SHP77 (cell line): ENCODE data around the gene AMN.
"Not testable (repeated sequence)": the region's sequence is repeated elsewhere in the genome, so short reads cannot be mapped to it uniquely, and the experiment has no call there.

Source experiments
- DNase-seq, 2 experiments: peaks; one replicate each; lab custom pipeline; 2025; lab: John Stamatoyannopoulos, UW

Gene AMN

DNA sequence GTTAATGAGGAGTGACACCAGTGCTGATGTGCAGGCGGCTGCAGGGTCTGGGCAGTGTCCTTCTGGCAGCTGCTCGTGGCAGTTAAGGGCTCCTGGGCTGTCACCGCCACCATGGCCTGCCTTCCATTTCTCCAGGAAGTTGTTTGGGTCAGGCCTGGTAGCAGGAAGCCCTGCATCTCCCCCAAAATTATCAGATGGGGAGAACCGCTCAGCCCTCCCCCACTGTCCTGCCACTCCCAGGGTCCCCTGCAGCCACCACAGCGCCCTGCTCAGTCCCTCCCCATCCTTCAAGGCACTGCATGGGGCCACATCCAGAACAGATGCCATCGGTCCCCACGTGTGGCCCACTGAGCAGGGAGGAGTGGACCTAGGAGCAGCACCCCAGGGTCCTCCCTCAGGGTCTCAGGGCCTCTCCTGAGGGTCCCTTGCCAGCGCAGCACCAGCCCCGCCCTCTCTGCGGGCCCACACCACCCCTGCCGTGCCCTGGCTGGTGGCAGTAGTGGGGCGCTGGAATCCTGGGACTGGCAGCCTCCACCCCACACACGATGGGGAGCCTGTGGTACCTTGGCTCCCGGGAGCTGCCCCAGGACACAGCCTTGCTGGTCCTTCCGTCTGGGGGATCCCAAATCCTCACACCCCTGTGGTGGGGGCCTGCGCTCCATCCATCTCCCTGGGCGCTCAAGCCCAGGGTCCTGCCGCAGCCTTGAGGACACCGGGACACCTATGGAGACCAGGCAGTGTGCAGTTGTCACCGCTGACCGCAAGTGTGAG is 10.3 kb upstream of the AMN start:
- DNase-seq: no peak

DNA sequence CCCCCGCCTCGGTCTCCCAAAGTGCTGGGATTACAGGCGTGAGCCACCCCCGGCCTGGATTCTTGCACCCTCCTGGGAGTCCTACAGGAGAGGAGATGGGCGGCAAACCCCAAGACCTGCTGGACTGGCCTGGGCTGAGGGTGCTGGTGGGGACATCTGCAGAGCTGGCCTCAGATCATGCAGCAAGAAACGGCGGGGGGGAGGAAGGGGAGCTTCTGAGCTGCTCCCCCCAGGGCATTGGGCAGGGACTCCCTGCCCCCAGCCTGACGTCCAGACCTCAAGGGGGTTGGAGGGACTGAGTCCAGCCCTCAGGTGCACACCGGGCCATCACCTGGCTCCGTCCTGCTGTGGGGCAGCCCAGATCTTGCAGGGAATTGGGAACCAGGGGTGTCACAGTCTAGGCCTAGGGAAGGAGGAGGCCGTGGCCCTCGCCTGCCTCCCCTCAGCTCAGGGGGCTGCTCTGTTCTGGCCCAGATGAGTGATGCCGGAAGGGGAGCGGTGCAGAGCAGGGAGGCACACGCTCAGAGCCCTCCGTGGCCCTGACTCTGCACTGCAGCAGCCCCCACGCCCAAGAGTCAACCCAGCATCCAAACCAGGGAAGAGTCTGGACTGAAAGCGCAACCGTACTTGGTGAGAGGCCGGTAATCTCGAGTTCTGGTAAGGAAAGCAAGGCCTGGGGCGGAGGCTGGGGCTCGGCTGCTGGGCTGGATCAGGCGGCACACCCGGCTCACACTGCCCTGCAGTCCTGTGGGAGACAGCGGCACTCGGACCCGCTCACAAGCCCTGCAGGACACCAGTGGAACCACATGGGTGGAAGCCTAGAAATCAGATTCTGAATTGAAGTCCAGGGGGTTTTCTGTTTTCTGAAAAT is 8.9 kb upstream of the AMN start:
- no peak for DNase-seq

DNA sequence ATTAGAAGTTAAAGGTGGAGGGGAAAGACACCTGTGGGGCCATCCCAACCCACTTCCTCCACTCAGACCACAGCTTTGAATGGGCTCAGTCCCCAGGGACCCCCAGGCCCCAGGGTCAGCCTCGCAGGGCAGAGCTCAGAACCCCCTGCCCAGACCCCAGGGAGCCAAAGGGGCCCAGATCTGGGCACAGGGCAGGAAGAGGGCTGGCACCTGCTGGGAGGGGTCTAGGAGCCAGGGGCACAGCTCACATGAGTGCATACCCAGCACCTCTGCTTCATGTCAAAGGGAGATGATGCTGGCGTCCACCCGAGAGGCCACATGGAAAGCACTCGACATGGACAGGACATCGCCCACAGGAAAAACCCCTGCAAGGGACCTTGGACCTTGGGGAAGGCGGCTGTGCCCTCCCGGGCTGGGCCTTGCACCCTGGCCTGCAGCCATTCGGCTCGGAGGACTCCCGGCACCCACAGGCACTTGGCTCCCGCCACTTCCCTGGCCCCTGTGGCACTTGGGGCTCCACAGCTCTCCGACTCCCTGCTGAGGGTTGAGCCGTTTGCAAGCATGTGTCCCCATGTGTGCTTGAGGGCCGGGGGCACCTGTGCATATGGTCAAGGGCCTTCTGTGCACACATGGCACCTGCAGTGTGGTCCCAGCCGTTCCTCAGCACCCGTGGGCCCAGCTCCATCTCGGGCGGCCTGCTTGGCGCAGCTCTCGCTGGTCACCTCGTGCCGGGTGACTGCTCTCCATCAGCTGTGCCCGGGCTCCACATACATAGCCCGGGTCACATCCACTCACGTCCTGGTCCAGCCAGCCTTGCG is 7.8 kb upstream of the AMN start:
- DNase-seq: no peak

DNA sequence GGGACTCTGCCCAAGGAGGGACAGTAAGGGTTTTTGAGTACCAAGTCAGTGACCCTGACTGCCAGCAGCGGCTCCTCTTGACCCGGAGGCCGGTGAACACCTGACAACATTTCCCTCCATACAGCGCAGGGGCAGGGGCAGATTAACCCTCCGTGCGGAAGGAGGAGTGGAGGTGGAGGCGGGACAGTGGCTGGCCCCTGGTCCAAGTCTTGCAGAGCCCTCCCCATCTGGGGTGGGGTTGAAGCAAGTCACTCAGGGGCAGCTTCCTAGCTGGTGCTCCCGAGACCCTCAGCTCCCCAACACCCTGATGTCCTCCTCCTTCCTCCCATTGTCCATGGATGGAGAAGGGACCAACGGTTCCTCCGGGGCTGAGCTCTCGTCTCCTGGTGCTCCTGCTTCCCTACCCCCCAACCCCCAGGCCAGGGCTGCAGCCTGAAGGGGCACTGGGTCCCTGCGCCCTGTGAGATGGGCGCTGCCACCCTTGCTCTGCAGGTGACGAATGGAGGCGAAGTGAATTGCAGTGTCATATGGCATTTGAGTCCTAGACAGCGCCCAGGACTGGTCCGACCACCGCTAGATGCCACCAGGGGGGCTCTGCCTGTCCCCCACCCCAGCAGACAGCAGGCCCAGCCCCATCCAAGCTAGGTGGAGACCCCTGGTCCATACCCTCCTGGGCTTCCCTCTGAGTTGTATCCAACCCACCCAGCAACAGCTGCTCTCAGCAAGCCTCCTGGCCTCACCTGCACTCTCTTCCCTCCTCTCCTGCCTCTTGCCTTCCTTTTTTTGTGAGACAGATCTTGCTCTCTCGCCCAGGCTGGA is 7.0 kb upstream of the AMN start:
- no peak for DNase-seq

DNA sequence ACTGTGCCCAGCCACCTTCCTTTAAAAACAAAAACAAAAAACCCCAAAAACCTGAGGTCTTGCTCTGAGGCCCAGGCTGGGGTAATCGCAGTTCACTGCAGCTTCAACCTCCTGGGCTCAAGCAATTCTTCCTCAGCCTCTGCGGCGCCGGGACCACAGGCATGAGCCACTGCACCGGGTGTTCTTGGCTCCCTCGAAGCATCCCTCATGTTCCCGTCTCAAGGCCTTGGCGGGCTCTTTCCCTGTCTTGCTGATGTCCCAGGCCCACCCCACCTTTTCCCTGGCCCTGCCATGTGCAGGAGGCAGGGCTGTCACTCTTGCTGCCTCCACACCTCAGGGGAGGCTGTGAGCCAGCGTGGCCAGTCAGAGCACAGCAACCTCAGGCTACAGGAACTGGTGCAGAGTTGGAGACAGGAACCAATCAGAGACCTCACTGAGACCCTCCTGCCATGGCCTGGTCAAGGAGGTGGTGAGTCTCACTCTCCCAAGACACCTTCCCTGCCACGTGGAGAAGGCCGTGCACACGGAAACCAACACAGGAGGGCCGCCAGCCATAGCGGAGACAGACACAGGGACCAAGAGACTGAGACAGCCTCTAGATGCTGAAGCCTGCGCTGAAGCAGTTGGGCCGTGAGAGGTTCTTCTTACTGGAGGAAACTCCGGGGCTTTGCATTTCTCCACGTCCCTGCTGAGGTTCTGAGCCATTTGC is 6.0 kb upstream of the AMN start:
- DNase-seq: no peak

DNA sequence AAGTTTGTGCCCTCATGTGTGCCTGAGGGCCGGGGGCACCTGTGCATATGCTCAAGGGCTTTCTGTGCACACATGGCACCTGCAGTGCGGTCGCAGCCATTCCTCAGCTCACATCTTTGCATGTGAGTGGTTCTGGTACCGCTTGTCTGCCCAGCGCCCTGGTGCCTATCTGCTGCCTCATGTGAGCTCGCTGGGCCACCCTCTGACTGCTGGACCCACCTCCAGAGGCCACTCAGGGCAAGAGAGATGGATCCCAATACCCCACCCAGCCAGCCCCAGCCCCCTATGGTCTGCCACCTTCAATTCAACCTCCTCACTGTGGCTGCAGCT is 5.4 kb upstream of the AMN start:
- no peak for DNase-seq

DNA sequence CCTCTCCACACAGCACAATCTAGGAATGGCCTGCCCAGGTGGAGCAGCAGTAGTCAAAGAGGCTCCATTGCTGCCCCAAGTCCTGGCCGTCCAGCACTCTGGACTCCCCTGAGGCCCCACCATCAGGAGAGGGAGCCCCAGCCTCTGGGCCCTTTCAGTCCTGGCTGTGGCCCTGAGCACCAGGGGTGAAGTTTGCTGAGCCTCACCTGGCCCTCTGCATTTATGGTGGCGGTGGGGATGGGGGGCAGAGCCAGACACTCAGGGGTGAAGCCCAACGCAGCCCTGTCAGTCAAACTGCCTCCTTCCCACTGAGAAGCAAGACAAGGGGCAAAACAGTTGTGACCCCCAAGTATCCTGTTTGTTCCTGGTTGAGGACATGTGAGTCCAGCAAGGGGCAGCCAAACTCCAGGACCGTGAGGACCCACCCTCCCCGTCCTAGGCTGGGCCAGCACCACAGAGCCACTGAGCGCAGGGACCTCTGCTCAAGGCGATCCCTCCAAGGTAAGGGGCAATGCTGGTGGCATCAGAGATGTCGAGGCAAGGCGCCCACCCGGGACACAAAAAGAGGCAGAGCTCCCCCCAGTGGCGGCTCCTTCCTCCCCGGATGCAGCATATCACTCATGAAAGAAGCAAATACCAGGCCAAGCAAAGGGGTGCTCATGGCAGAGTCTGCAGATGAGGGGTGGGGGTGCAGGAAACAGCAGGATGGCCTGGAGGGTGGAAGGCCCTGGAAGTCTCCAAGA is 4.8 kb upstream of the AMN start:
- peak; percentile 20 to 39 for DNase-seq

DNA sequence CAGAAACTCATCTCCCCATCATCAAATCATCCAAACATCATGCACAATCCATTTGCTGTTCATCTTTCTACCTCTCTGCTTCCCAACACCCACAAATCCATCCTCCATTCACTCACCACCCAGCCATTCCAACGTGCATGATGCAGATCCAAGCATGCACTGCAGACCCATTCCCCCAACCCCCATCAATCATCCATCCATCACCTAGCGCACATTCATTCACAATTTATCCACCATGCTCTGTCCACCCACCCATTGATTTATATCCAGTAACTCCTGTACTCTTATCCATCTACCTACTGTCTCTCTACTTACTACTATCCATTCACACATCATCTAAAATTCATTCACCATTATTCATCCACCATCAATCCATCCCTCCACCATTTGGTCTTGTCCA is 4.0 kb upstream of the AMN start:
- no peak for DNase-seq

DNA sequence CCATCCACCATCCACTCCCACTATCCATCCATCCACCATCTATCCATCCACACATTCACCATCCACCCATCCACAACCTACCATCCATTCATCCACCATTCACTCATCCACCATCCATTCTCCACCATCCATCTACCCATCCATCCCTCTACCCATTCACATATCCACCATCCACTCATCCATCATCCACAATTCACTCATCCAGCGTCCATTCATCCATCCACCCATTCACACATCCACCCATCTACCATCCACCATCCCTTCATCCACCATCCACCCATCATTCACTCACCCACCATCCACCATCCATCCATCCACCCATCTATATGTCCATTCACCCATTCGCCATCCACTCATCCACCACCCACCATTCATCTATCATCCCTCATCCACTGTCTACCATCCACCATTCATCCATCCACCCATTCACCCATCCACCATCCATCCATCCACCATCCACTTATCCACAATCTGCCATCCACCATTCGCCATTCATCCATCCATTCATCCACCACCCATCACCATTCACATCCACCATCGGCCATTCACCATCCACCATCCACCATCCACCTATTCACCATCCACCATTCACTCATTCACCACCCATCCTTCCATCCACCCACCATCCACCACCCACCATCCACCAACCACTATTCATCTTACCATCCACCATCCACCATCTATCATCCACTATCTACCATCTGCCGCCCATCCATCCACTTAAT is 2.0 kb upstream of the AMN start:
- no peak for DNase-seq

DNA sequence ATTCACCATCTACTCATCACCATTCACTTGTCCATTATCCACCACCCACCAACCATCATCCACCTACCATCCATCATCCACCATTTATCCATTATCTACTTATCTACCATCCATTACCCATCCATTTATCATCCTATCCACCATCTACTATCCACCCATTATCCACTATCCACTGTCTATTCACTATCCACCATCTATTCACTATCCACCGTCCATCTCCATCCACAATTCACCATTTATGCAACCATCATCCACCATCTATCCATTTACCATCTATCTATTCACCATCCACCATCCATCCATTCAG is 1.5 kb upstream of the AMN start:
- DNase-seq: no peak

DNA sequence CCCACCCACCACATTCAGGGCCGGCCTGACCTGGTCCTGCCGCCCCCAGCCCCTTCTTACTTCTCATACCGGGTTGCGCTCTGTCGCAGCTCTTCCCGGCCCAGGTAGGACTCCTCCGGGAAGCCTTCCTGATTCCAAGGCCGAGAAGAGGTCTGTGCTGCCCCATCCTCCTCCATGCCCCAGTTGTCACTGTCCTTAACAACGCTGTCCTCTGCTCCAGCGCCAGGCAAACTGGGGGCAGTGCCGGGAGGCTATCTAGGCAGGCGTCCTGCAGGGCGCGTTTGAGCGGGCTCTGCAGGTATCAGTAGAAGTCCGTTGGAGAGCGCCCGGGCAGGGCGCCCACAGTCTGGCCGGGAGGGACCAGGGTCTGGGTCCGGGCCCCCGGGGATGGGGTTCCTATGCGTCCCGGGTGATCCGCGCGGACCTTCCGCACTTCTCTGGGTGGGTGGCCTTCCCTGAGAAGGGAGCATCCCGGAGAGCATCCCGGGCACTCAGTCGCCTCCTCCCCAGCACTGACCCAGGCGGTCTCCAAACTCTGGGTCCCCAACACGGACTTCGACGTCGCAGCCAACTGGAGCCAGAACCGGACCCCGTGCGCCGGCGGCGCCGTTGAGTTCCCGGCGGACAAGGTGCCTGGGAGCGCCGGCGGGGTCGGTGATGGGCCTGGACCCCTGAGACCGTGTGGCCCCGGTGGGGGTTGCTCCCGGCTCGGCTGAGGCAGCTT is 900 bp downstream of the AMN start:
- no peak for DNase-seq

DNA sequence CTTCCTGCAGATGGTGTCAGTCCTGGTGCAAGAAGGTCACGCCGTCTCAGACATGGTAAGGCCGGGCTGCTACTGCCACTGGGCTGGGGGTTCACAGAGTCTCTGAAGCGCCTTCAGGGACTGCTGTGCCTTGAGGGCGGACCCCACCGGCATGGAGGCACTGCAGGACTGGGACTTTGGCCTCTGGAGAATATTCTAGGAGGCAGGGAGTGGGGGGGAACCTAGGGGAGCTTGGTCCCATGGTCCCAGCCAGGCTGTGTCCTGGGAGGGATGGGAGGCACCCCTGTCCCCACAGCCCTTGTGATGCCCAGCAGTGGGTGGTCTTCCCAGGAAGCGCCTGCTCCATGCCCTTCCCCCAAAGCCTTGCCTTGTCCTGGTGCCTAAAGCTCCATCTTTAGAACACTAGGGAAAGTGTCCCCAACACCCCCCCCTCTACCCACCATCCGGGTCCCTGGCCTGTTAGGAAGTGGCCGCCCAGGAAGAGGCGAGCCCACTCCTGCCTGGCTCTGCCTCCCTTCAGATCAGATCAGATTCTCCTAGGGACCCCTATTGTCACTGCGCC is 1.5 kb downstream of the AMN start:
- DNase-seq: no peak

DNA sequence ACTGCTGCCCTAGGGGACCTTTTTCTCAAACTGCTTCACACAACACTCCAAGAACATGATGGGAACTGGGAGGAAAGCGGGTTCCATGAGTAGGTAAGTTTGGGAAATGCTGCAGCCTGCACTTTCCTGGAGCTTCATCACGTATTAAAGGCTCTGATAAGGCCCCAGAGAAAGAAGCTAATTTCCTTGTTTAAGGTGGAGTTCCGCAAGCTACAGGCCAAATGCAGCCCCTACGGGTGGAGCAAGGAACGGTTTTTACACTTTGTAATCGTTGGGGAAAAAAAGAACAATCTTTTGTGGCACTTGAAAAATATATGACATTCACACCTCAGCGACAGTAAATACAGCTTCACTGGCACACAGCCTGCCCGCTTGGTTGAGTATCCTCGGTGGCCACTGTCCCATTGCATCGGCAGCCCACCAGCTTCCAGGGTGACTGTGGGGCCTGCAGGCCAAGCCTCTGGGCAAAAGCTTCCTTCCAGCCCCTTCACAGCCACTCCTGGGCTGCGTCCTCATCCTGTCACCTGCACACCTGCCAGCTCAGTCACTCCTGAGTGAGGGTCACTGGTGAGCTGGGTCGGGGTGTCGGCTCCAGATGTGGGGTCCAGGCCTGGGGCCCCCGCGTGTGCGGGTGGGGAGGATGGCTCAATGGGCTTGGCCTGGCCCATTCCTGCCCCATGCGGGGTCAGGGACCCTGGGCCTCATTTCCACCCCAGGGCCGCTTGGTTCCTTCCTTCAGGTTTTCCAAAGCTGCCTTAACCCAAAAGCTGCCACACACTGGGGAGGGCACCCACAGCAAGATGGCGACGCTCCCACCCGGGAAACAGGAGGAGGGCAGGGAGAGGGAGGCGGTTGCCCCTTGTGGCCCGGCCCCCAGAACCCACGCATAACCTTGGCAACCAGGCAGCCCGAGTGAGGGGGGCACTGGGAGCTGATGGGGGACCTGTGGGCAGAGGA is 2.4 kb downstream of the AMN start:
- DNase-seq: no peak

DNA sequence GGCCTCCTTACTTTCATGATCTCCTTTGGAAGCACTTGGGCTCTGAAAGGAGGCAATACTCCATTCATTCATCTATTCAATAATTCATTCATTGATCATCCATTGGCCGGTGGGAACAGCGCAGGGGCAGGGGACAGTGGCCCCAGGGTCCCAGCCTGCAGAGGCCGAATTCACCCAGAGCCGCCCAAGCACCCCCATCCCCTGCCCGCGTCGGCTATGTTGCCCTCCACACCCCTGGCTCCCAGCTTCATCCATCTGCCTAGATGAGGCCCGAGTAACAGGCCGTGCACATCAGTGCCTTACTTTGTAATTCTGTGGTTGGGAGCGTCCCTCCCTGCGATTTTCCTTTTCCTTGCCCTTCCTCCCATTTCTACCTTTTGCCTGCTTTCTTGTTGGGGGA is 3.2 kb downstream of the AMN start:
- DNase-seq: no peak

DNA sequence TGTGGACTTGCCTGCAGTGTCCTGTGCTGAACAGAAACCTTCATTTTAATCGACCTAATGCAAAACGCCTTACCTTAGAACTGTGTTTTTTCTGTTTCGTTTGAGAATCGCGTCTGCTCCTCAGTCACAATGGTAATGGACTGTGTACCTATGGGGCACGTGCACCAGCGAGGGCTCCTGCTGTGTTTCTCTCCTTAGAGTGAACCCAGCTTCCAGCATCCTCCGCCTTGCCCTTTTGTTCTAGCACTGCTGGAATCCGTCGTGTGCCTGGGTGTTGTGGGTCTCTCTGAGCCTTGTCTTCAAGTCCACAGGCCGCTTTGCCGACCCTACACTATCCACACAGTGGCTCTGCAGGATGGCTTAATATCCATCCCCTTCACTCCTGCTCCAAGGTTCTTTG is 3.6 kb downstream of the AMN start:
- DNase-seq: no peak

DNA sequence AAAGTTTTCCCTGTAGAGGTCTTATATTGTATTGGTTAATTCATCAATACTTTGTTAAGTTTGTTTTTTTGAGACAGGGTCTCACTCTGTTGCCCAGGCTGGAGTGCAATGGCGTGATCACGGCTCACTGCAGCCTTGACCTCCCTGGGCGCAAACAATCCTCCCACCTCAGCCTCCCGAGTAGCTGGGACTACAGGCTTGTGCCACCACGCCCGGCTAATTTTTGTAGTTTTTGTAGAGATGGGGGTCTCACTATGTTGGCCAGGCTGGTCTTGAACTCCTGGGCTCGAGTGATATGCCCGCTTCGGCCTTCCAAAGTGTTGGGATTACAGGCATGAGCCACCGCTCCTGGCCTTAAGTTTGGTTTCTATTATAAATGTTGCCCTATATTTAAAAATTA is 4.4 kb downstream of the AMN start:
- not testable (repeated sequence) for DNase-seq

DNA sequence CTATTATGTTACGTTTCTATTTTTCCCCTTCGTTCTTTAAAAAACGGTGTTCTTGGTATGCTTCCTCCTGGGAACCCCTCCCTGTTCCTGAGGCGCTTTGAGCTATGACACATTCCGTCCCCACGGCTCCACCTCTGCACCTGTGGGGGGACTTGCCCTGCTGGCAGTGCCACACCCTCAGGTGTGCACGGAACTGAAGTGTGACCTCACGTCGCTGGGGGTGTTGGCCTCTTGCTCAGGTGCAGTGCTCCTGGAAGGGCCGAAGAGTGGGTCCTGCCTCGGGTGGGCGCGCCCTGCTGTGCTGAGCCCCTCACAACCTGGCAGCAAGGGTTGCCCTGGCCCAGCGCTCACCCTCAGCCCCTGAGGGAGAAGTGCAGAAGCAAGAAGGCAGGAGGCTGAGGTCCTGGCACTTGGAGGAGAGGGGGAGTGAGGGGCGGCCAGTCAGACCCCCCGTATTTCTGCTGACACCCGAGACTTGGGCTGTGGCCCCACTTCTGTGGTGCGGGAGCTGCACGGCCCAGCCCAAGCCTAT is 4.9 kb downstream of the AMN start:
- DNase-seq: no peak
